Keratinocyte (primary cell): Measurements from ENCODE around the gene POU4F3. TPM values are rescaled to one million over a fixed set of nuclear protein-coding genes. Genes with fewer than 3 reads are reported as not detected.
A peak's percentile ranks its signal among the peaks of the same experiment; 100 is the strongest.

ENCODE experiments used
- DNase-seq: peaks from one replicate; pipeline ENCODE4 v3.0.0-alpha.2; 2011; ENCODE audit warnings: low read depth, missing footprints, low spot score
- FAIRE-seq: peaks from 2 replicates; lab custom pipeline; 2011; peaks lifted over from hg19 to GRCh38; lab: Jason Lieb, UNC
- H2AFZ ChIP-seq: 2 replicates; pipeline ENCODE4 v1.6.0; 2012; ENCODE audit warnings: low read length, control low read depth, inconsistent platforms; ENCODE audit not compliant: control insufficient read depth
- H3K27ac ChIP-seq: 2 replicates; pipeline ENCODE4 v1.5.1; 2011; ENCODE audit warnings: low read length; ENCODE audit not compliant: control insufficient read depth, insufficient read depth
- H3K27me3 ChIP-seq: 3 replicates; pipeline ENCODE4 v1.6.0; 2011; ENCODE audit warnings: low read length; ENCODE audit not compliant: control insufficient read depth, insufficient read depth; ENCODE audit errors: extremely low read depth
- H3K36me3 ChIP-seq, 2 experiments: 2 replicates in 1 of 2; 3 replicates in 1 of 2; pipeline ENCODE4 v1.5.1; 2011; ENCODE audit warnings: low read length in 2 of 2, mild to moderate bottlenecking in 1 of 2; ENCODE audit not compliant: control insufficient read depth in 2 of 2, insufficient read depth in 2 of 2; ENCODE audit errors: extremely low read depth in 1 of 2
- H3K4me1 ChIP-seq: 3 replicates; pipeline ENCODE4 v1.5.1; 2011; ENCODE audit warnings: low read length; ENCODE audit not compliant: control insufficient read depth, insufficient read depth; ENCODE audit errors: extremely low read depth
- H3K4me2 ChIP-seq: 3 replicates; pipeline ENCODE4 v1.6.0; 2011; ENCODE audit warnings: low read depth, low read length; ENCODE audit not compliant: control insufficient read depth, insufficient read depth; ENCODE audit errors: extremely low read depth
- H3K4me3 ChIP-seq, 3 experiments: fragments of 200-600 bp in 1 of 3; sonication (generic) in 1 of 3; 2 replicates in 2 of 3; 3 replicates in 1 of 3; pipeline ENCODE4 v1.5.1; 2011 to 2016; ENCODE audit warnings: low read length in 3 of 3, mild to moderate bottlenecking in 3 of 3, control low read depth in 2 of 3, inconsistent platforms in 1 of 3, low read depth in 1 of 3, mixed read lengths in 1 of 3, mixed run types in 1 of 3, moderate library complexity in 1 of 3; ENCODE audit not compliant: control insufficient read depth in 2 of 3, insufficient read depth in 2 of 3; ENCODE audit errors: extremely low read depth in 1 of 3
- H3K79me2 ChIP-seq: 2 replicates; pipeline ENCODE4 v1.6.0; 2012; ENCODE audit warnings: low read length; ENCODE audit not compliant: control insufficient read depth, insufficient read depth
- H3K9ac ChIP-seq: 3 replicates; pipeline ENCODE4 v1.6.0; 2011; ENCODE audit warnings: low read length; ENCODE audit not compliant: control insufficient read depth, insufficient read depth; ENCODE audit errors: extremely low read depth
- H3K9me1 ChIP-seq: 3 replicates; pipeline ENCODE4 v1.6.0; 2011; ENCODE audit warnings: low read length; ENCODE audit not compliant: control insufficient read depth, insufficient read depth; ENCODE audit errors: extremely low read depth
- H3K9me3 ChIP-seq: 2 replicates; pipeline ENCODE4 v1.5.1; 2012; ENCODE audit warnings: low read depth, low read length; ENCODE audit not compliant: control insufficient read depth
- H4K20me1 ChIP-seq: 3 replicates; pipeline ENCODE4 v1.6.0; 2011; ENCODE audit warnings: low read length; ENCODE audit not compliant: control insufficient read depth, insufficient read depth; ENCODE audit errors: extremely low read depth
- CTCF ChIP-seq, 3 experiments: IDR thresholded peaks in 1 of 3; conservative IDR thresholded peaks in 1 of 3; optimal IDR thresholded peaks in 1 of 3; 2 replicates in 2 of 3; 3 replicates in 1 of 3; pipeline versions ENCODE3 to v1.5.1; 2011; ENCODE audit warnings: low read length in 3 of 3, mild to moderate bottlenecking in 3 of 3, moderate library complexity in 2 of 3, control low read depth in 1 of 3, inconsistent platforms in 1 of 3; ENCODE audit not compliant: insufficient read depth in 2 of 3; ENCODE audit errors: extremely low read depth in 1 of 3
- EZH2 ChIP-seq: IDR thresholded peaks from one replicate; pipeline ENCODE4 v1.6.1; 2012; ENCODE audit warnings: inconsistent platforms, mild to moderate bottlenecking, low read length, moderate library complexity
- dilution Hi-C: fragments of 300-500 bp; cut with MboI; formaldehyde crosslinking; loops from one replicate; pipeline ENCODE4 v1.7.0; 2020; ENCODE audit warnings: low sequenced_read_pairs; ENCODE audit not compliant: extremely low pct_ligation_motif_present
- polyA minus RNA-seq, 3 experiments: library from RNA; depleted of rRNA, polyadenylated mRNA; stranded (reverse); fragments of >200 nt; gene quantifications; 1 replicate in 1 of 3; 2 replicates in 1 of 3; 3 replicates in 1 of 3; pipeline ENCODE4 v1.2.3, GENCODE V29; 2011
- polyA plus RNA-seq, 5 experiments: library from polyadenylated mRNA; depleted of rRNA in 3 of 5; stranded (reverse) in 3 of 5; stranded (forward) in 1 of 5; unstranded in 1 of 5; fragments of >200 nt; gene quantifications; 1 replicate in 1 of 5; 2 replicates in 3 of 5; 3 replicates in 1 of 5; pipeline versions ENCODE4 v1.2.1 to v1.2.3, GENCODE V29; 2011 to 2012; ENCODE audit warnings: missing spikeins in 2 of 5, low read depth in 1 of 5, low replicate concordance in 1 of 5

Gene POU4F3
- 0.02 to 0.04 TPM (median 0.03 TPM) in 3 replicates for polyA plus RNA-seq
- not detected for polyA plus RNA-seq (2011; ENCODE audit: low read depth)
- 0.03 TPM in 1 of 2 replicates, not detected in the other for polyA plus RNA-seq (2011; cell fraction: cytosol; rRNA removed)
- 0.09 and 0.12 TPM in 2 replicates for polyA plus RNA-seq (2011; cell fraction: nucleus; rRNA removed)
- polyA plus RNA-seq (2012; ENCODE audit: low replicate concordance): 0.13 TPM in 1 of 2 replicates, not detected in the other
- polyA minus RNA-seq: not detected in 3 replicates
- not detected for polyA minus RNA-seq (2011; cell fraction: cytosol; rRNA and poly(A)+ RNA removed)
- not detected in 2 replicates for polyA minus RNA-seq (2011; cell fraction: nucleus; rRNA and poly(A)+ RNA removed)

- Histone ChIP-seq H3K4me3 (no peak within 1 kb of the TSS), H4K20me1 (peaks cover 4% of the 10 kb centered on the region), H2AFZ (no peak within 1 kb of the TSS), H3K9me3 (no peaks in the 10 kb centered on the region), H3K4me1 (no peaks in the 10 kb centered on the region), H3K4me2 (no peak within 1 kb of the TSS), H3K9me1 (no peaks in the 10 kb centered on the region), H3K27me3 (peaks cover 97% of the 10 kb centered on the region), H3K27ac (no peak within 1 kb of the TSS), H3K79me2 (no peaks in the 10 kb centered on the region), H3K9ac (no peak within 1 kb of the TSS), H3K36me3 (no peaks in the 10 kb centered on the region)
- DNase-seq: no peak
- dilution Hi-C loops: no loop called here
- no peak for FAIRE-seq
- TF ChIP-seq EZH2 (peak; percentile 93), CTCF (optimal IDR thresholded peaks at IDR 0.05 in 1 of 3, IDR thresholded peaks at IDR 0.05 in 1 of 3, conservative IDR thresholded peaks at IDR 0.05 in 1 of 3; ENCODE audit: extremely low read depth in 1 of 3, insufficient read depth in 2 of 3, low read length in 3 of 3) (no peak)
Observed at GRCh38 chr5:146338774-146339714, at the start of gene POU4F3. POU4F3 (plus strand) TSS chr5:146338839; CDS start chr5:146339113, 274 bp downstream.

GRCh38 chr5:146290318-146290717 is 48.3 kb upstream of the POU4F3 start:
- dilution Hi-C loops: no loop called here
- TF ChIP-seq EZH2 (no peak), CTCF (optimal IDR thresholded peaks at IDR 0.05 in 1 of 3, IDR thresholded peaks at IDR 0.05 in 1 of 3, conservative IDR thresholded peaks at IDR 0.05 in 1 of 3; ENCODE audit: extremely low read depth in 1 of 3, insufficient read depth in 2 of 3, low read length in 3 of 3) (no peak)
- H3K9me3 ChIP-seq: no peaks in the 10 kb centered on the region
- H4K20me1 ChIP-seq: no peaks in the 10 kb centered on the region
- no peak for FAIRE-seq
- no peak overlapping the region for H3K9ac ChIP-seq
- no peak overlapping the region for H3K4me3 ChIP-seq
- H3K9me1 ChIP-seq: no peaks in the 10 kb centered on the region
- no peaks in the 10 kb centered on the region for H3K79me2 ChIP-seq
- no peak overlapping the region for H3K27ac ChIP-seq
- H3K36me3 ChIP-seq: peaks cover 0 to 2% of the 10 kb centered on the region in 2 experiments
- DNase-seq: no peak
- no peak overlapping the region for H2AFZ ChIP-seq
- peaks cover 6% of the 10 kb centered on the region for H3K4me1 ChIP-seq
- H3K27me3 ChIP-seq: no peaks in the 10 kb centered on the region
- no peak overlapping the region for H3K4me2 ChIP-seq
